B cell (primary cell): ENCODE results near the gene SLC8A3. TPM values are rescaled to one million over a fixed set of nuclear protein-coding genes. Genes with fewer than 3 reads are reported as not detected.

Source experiments
- ATAC-seq: fragments of 200-7000 bp; cut with Tn5 transposase; one replicate; pipeline ENCODE4 v1.10.0; 2021; ENCODE audit warnings: low read depth, mild to moderate bottlenecking, moderate number of reproducible peaks, moderate library complexity
- CTCF ChIA-PET: fragments of 350-600 bp; sonication (Branson Sonifier 250); formaldehyde crosslinking; loops from one replicate; lab custom pipeline; 2021; ENCODE audit warnings: antibody characterized with exemption, inconsistent platforms; lab: Charles Lee
- POLR2A ChIA-PET: fragments of 350-600 bp; sonication (Branson Sonifier 250); formaldehyde crosslinking; loops from one replicate; lab custom pipeline; 2021; ENCODE audit warnings: antibody characterized with exemption; lab: Charles Lee
- DNase-seq: peaks from one replicate; pipeline ENCODE4 v3.0.0; 2013
- H2AFZ ChIP-seq: 2 replicates; pipeline ENCODE4 v1.6.1; 2012; ENCODE audit warnings: mild to moderate bottlenecking, low read depth, low read length; ENCODE audit not compliant: insufficient read depth, poor library complexity, severe bottlenecking
- H3K27ac ChIP-seq, 2 donors: 1 replicate in 1 of 2; 2 replicates in 1 of 2; pipeline ENCODE4 v1.5.1; 2012 to 2013; ENCODE audit warnings: low read length in 2 of 2, mild to moderate bottlenecking in 2 of 2, moderate library complexity in 1 of 2
- H3K27me3 ChIP-seq, 4 experiments: fragments of 200-600 bp in 1 of 4; sonication (generic) in 1 of 4; replicated peaks in 1 of 4; 1 replicate in 2 of 4; 2 replicates in 2 of 4; pipeline versions ENCODE4 v1.6.1 to v1.7.0; 2013 to 2016; ENCODE audit warnings: low read length in 3 of 4, mild to moderate bottlenecking in 2 of 4, mixed read lengths in 1 of 4, moderate library complexity in 1 of 4; ENCODE audit not compliant: insufficient read depth in 4 of 4, control insufficient read depth in 3 of 4; ENCODE audit errors: control extremely low read depth in 1 of 4
- H3K36me3 ChIP-seq, 2 experiments: replicated peaks in 1 of 2; 1 replicate in 1 of 2; 2 replicates in 1 of 2; pipeline versions ENCODE4 v1.6.1 to v1.7.1; 2013; ENCODE audit warnings: low read length in 1 of 2; ENCODE audit not compliant: insufficient read depth in 2 of 2, control insufficient read depth in 1 of 2; ENCODE audit errors: control extremely low read depth in 1 of 2, extremely low read depth in 1 of 2
- H3K4me1 ChIP-seq, 2 donors: fragments of 200-600 bp in 1 of 2; sonication (generic) in 1 of 2; 1 replicate in 1 of 2; 2 replicates in 1 of 2; pipeline versions ENCODE4 v1.5.1 to v1.6.1; 2013 to 2017; ENCODE audit warnings: low read length in 2 of 2; ENCODE audit not compliant: control insufficient read depth in 2 of 2, insufficient read depth in 2 of 2
- H3K4me2 ChIP-seq: replicated peaks from 2 replicates; pipeline ENCODE3; 2012; ENCODE audit warnings: mild to moderate bottlenecking, low read depth, low read length; ENCODE audit not compliant: poor library complexity, severe bottlenecking
- H3K4me3 ChIP-seq, 5 experiments: fragments of 200-600 bp in 1 of 5; sonication (generic) in 1 of 5; 1 replicate in 3 of 5; 2 replicates in 2 of 5; pipeline versions ENCODE4 v1.5.1 to v1.7.0; 2011 to 2016; ENCODE audit warnings: low read length in 4 of 5, mild to moderate bottlenecking in 4 of 5, low read depth in 2 of 5, control low read depth in 1 of 5, moderate library complexity in 1 of 5; ENCODE audit not compliant: insufficient read depth in 1 of 5; ENCODE audit errors: control extremely low read depth in 1 of 5, extremely low read depth in 1 of 5
- H3K79me2 ChIP-seq: fragments of 200-600 bp; sonication (generic); one replicate; pipeline ENCODE4 v1.6.0; 2016; ENCODE audit warnings: low read length; ENCODE audit not compliant: control insufficient read depth, insufficient read depth
- H3K9ac ChIP-seq: fragments of 200-600 bp; sonication (generic); 2 replicates; pipeline ENCODE4 v1.6.1; 2017; ENCODE audit warnings: mild to moderate bottlenecking, low read length, moderate library complexity
- H3K9me3 ChIP-seq, 3 donors: one replicate each; pipeline versions ENCODE4 v1.6.1 to v1.7.1; 2013; ENCODE audit warnings: low read length in 2 of 3; ENCODE audit not compliant: control insufficient read depth in 2 of 3, insufficient read depth in 1 of 3; ENCODE audit errors: control extremely low read depth in 1 of 3
- H4K20me1 ChIP-seq: 2 replicates; pipeline ENCODE4 v1.6.0; 2012; ENCODE audit warnings: mild to moderate bottlenecking, low read length; ENCODE audit not compliant: insufficient read depth, control insufficient read depth, poor library complexity, severe bottlenecking
- H3K27ac Mint-ChIP-seq: one replicate; pipeline ENCODE4 v1.8.0; 2021; ENCODE audit warnings: mixed read lengths
- H3K27me3 Mint-ChIP-seq: one replicate; pipeline ENCODE4 v1.8.0; 2021; ENCODE audit warnings: mixed read lengths
- H3K4me1 Mint-ChIP-seq: one replicate; pipeline ENCODE4 v1.8.0; 2021; ENCODE audit warnings: mixed read lengths
- H3K4me3 Mint-ChIP-seq: one replicate; pipeline ENCODE4 v1.8.0; 2021; ENCODE audit warnings: mixed read lengths
- H3K9me3 Mint-ChIP-seq: one replicate; pipeline ENCODE4 v1.8.0; 2022; ENCODE audit warnings: mixed read lengths; ENCODE audit not compliant: insufficient read depth
- EZH2 ChIP-seq: IDR thresholded peaks from 2 replicates; pipeline ENCODE4 v1.6.1; 2012; ENCODE audit warnings: borderline replicate concordance, low read depth, mild to moderate bottlenecking, moderate library complexity, low read length; ENCODE audit not compliant: insufficient read depth, poor library complexity, severe bottlenecking
- WGBS: methylation state at CpG from one replicate; pipeline ENCODE4 v1.1.5; 2013; ENCODE audit warnings: missing lambda C conversion rate; ENCODE audit not compliant: insufficient coverage; 5-methylcytosine and 5-hydroxymethylcytosine counted together
- intact Hi-C: fragments of 100-400 bp; cut with micrococcal nuclease; formaldehyde crosslinking; loops from one replicate; pipeline ENCODE4 v1.10.0; 2022
- polyA plus RNA-seq: library from polyadenylated mRNA; depleted of rRNA; stranded (reverse); fragments of >200 nt; gene quantifications from 2 replicates; pipeline ENCODE4 v1.2.3, GENCODE V29; 2012
- total RNA-seq, 2 donors: library from RNA; stranded (reverse); fragments of 120-200 nt in 1 of 2; gene quantifications; 1 replicate in 1 of 2; 2 replicates in 1 of 2; pipeline versions ENCODE4 v1.2.3 to v1.2.4, GENCODE V29; 2013 to 2022
- TF ChIP-seq, protein P1 (sequence below): fragments of 200-600 bp; IDR thresholded peaks from one replicate; pipeline ENCODE4 v1.8.0; 2022; ENCODE audit warnings: antibody characterized with exemption, mild to moderate bottlenecking

SLC8A3 gene
- total and polyA plus RNA-seq, 2 donors (not counting 1 experiment from before 2014, with no cell fraction given): 0.07 to 0.09 TPM

DNA sequence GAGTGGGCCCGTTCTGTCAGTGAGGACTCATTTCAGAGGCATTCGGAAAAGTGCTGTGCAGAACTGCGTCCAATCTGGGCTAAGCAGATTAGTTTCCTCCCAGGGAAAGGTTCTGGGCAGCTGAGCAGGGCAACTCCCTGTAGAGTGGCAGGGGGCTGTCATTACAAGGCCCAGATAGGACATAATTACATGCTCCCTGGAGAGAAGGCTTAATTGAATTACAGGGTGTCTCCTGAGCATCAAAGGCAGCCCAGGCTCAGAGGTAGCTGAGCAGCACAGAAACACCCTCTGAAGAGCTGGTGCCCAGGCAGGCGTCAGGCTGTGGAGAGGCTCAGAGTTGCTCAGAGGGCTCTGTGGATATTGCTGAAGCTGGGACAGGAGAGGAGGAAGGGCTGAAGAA lies 36.0 kb downstream of the SLC8A3 start:
- intact Hi-C loops: no loop called here
- WGBS: 90% methylated on average over 4 of the region's 4 CpGs
- Mint-ChIP-seq H3K4me1 (peaks cover 1% of the 10 kb centered on the region), H3K9me3 (no peaks in the 10 kb centered on the region), H3K27ac (no peak overlapping the region), H3K27me3 (peaks cover 11% of the 10 kb centered on the region), H3K4me3 (no peak overlapping the region)
- Histone ChIP-seq H3K79me2 (no peaks in the 10 kb centered on the region), H3K27ac (no peak overlapping the region), H3K4me2 (no peak overlapping the region), H3K9ac (no peak overlapping the region), H4K20me1 (no peaks in the 10 kb centered on the region), H3K36me3 (no peaks in the 10 kb centered on the region), H2AFZ (no peak overlapping the region), H3K4me1 (no peaks in the 10 kb centered on the region), H3K4me3 (no peak overlapping the region), H3K9me3 (no peaks in the 10 kb centered on the region), H3K27me3 (peaks cover 0 to 3% (median 1%) of the 10 kb centered on the region in 4 experiments)
- CTCF ChIA-PET: no interaction called here
- ATAC-seq (no peak), DNase-seq (no peak)
- POLR2A ChIA-PET: no interaction called here
- no peak for TF ChIP-seq EZH2
- TF ChIP-seq, protein P1, sequence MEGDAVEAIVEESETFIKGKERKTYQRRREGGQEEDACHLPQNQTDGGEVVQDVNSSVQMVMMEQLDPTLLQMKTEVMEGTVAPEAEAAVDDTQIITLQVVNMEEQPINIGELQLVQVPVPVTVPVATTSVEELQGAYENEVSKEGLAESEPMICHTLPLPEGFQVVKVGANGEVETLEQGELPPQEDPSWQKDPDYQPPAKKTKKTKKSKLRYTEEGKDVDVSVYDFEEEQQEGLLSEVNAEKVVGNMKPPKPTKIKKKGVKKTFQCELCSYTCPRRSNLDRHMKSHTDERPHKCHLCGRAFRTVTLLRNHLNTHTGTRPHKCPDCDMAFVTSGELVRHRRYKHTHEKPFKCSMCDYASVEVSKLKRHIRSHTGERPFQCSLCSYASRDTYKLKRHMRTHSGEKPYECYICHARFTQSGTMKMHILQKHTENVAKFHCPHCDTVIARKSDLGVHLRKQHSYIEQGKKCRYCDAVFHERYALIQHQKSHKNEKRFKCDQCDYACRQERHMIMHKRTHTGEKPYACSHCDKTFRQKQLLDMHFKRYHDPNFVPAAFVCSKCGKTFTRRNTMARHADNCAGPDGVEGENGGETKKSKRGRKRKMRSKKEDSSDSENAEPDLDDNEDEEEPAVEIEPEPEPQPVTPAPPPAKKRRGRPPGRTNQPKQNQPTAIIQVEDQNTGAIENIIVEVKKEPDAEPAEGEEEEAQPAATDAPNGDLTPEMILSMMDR: no peak

DNA sequence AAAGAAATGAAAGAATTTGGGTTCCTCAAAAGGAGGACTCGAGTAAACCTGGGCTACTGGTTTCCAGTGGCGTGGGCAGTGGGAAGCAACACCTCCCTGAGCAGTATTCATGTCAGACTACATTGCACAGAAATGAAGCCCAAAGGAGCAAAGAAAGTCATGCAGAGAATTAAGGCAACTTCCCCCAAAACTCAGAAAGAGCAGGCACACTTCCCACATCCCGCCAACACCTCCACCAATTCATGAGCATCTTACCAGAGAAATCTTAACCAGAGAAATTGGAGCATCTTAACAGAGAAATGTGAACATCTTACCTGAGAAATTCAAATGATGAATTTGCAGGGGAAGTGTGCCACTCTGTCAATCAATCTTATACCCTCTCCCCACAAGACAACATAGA lies 36.7 kb downstream of the SLC8A3 start:
- 87% methylated on average over 2 of the region's 3 CpGs for WGBS
- ATAC-seq (no peak), DNase-seq (no peak)
- H3K9me3 ChIP-seq: no peaks in the 10 kb centered on the region
- no peak overlapping the region for H3K9ac ChIP-seq
- ChIA-PET POLR2A (no interaction called here), CTCF (no interaction called here)
- no peaks in the 10 kb centered on the region for H4K20me1 ChIP-seq
- no peak overlapping the region for H3K4me3 ChIP-seq
- no peaks in the 10 kb centered on the region for H3K79me2 ChIP-seq
- no peak for TF ChIP-seq EZH2
- TF ChIP-seq, protein P1: no peak
- no peak overlapping the region for H3K4me3 Mint-ChIP-seq
- H2AFZ ChIP-seq: no peak overlapping the region
- H3K36me3 ChIP-seq: no peaks in the 10 kb centered on the region
- H3K27me3 Mint-ChIP-seq: peaks cover 11% of the 10 kb centered on the region
- H3K4me1 ChIP-seq: no peaks in the 10 kb centered on the region
- H3K9me3 Mint-ChIP-seq: no peaks in the 10 kb centered on the region
- no peak overlapping the region for H3K27ac Mint-ChIP-seq
- peaks cover 1% of the 10 kb centered on the region for H3K4me1 Mint-ChIP-seq
- H3K27ac ChIP-seq: no peak overlapping the region
- peaks cover 0 to 3% (median 3%) of the 10 kb centered on the region in 4 experiments for H3K27me3 ChIP-seq
- intact Hi-C loops: no loop called here
- H3K4me2 ChIP-seq: no peak overlapping the region
